GM19193 (cell line): Measurements from ENCODE around the gene NKD1.

ENCODE experiments used
- POLR2A ChIP-seq: IDR thresholded peaks from 4 replicates; pipeline ENCODE4 v1.6.1; 2011; ENCODE audit not compliant: insufficient read depth, insufficient read length; ENCODE audit errors: extremely low read depth

Gene NKD1

GRCh38 chr16:50676684-50677225 is 128.6 kb downstream of the NKD1 start:
- no peak for TF ChIP-seq POLR2A

GRCh38 chr16:50677351-50677750 is 129.2 kb downstream of the NKD1 start:
- no peak for TF ChIP-seq POLR2A

- TF ChIP-seq POLR2A = no peak
Observed at GRCh38 chr16:50678531-50678930, 130.3 kb downstream of the NKD1 start.

GRCh38 chr16:50679266-50679665 is 131.1 kb downstream of the NKD1 start:
- TF ChIP-seq POLR2A = no peak

GRCh38 chr16:50679676-50680555 is 131.7 kb downstream of the NKD1 start:
- TF ChIP-seq POLR2A = no peak

- TF ChIP-seq POLR2A = no peak
Observed at GRCh38 chr16:50680556-50680893, 132.3 kb downstream of the NKD1 start.

GRCh38 chr16:50681021-50681885 is 133.1 kb downstream of the NKD1 start, which contains the start of gene SNX20:
TSS of gene SNX20 (minus strand) at chr16:50681312. CDS start at chr16:50677526, 3,786 bp downstream.
- TF ChIP-seq POLR2A = peak; percentile 71

- peak; percentile 22 for TF ChIP-seq POLR2A
Observed at GRCh38 chr16:50683689-50684374, 135.6 kb downstream of the NKD1 start.

- no peak for TF ChIP-seq POLR2A
Observed at GRCh38 chr16:50684823-50685461, 136.7 kb downstream of the NKD1 start.

- TF ChIP-seq POLR2A = no peak
Observed at GRCh38 chr16:50685462-50686063, 137.4 kb downstream of the NKD1 start.

GRCh38 chr16:50688083-50688482 is 139.9 kb downstream of the NKD1 start:
- TF ChIP-seq POLR2A = no peak

- no peak for TF ChIP-seq POLR2A
Observed at GRCh38 chr16:50688867-50689266, 140.7 kb downstream of the NKD1 start.

GRCh38 chr16:50690177-50690576 is 142.0 kb downstream of the NKD1 start:
- TF ChIP-seq POLR2A = no peak

- no peak for TF ChIP-seq POLR2A
Observed at GRCh38 chr16:50692644-50692998, 144.4 kb downstream of the NKD1 start.
